GM12892 (cell line): ENCODE measurements around the gene WNK4.

Experiments
- POLR2A ChIP-seq: IDR thresholded peaks from 2 replicates; pipeline ENCODE4 v1.6.1; 2011; ENCODE audit warnings: low read depth, low read length, control low read depth
- POLR2AphosphoS5 ChIP-seq: IDR thresholded peaks from 2 replicates; pipeline ENCODE4 v1.6.1; 2011; ENCODE audit warnings: low read depth, low read length, control low read depth

- TF ChIP-seq POLR2A: no peak
- no peak for TF ChIP-seq POLR2AphosphoS5
These were observed 15.1 kb downstream of the WNK4 start for GRCh38 chr17:42795465-42795864.
